Measurements from ENCODE around the gene AKR1E2.

DNA sequence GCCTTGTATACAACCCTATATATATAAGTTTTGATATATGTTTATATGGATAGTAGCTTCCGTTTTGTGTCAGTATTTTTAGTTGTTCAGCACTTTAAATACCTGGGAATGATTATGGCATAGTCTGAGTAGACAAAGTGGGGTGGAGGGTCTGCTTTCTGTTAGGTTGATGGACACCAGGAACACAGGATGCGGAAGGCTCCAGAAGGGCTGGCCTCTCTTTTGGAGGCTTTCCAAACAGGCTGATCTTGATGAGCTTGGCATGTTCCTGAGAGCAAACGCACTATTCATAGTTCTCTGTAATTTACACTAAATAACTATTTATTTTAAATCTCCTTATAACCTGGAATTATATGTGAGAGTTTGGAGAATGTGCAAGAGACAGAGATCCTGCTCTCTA lies 12.7 kb downstream of the AKR1E2 start:
- TF ChIP-seq CTCF (conservative IDR thresholded peaks at IDR 0.05) (no peak), ZFX (IDR thresholded peaks at IDR 0.05) (no peak)

Data from C4-2B (cell line).